Tibial nerve (tissue), 4 donors: ENCODE data around the gene MOB1A. TPM values are rescaled to one million over a fixed set of nuclear protein-coding genes. Genes with fewer than 3 reads are reported as not detected.

Experiments used
- DNase-seq, 2 donors: peaks; one replicate each; pipeline ENCODE4 v3.0.0-alpha.2; 2019; ENCODE audit warnings: low spot score in 2 of 2
- H3K27ac ChIP-seq, 4 donors: fragments of 200-600 bp; sonication (generic) in 3 of 4; one replicate each; pipeline ENCODE4 v1.5.1; 2017 to 2019; ENCODE audit warnings: mild to moderate bottlenecking in 1 of 4
- H3K27me3 ChIP-seq, 2 donors: fragments of 200-600 bp; sonication (generic) in 1 of 2; one replicate each; pipeline versions ENCODE4 v1.5.1 to v1.6.0; 2017 to 2019
- H3K36me3 ChIP-seq, 3 donors: fragments of 200-600 bp; sonication (generic); one replicate each; pipeline ENCODE4 v1.5.1; 2018 to 2019
- H3K4me1 ChIP-seq, 4 donors: fragments of 200-600 bp; sonication (generic) in 3 of 4; one replicate each; pipeline ENCODE4 v1.5.1; 2017 to 2019
- H3K4me3 ChIP-seq, 4 donors: fragments of 200-600 bp; sonication (generic) in 3 of 4; one replicate each; pipeline ENCODE4 v1.5.1; 2017 to 2019; ENCODE audit warnings: mild to moderate bottlenecking in 1 of 4, moderate library complexity in 1 of 4
- H3K9me3 ChIP-seq, 4 donors: fragments of 200-600 bp; sonication (generic) in 3 of 4; one replicate each; pipeline ENCODE4 v1.5.1; 2017 to 2019
- CTCF ChIP-seq, 5 experiments: fragments of 200-600 bp in 3 of 5; fragments of 450-650 bp in 2 of 5; sonication (generic) in 3 of 5; IDR thresholded peaks; one replicate each; pipeline ENCODE4 v1.5.1; 2016 to 2019; ENCODE audit warnings: antibody characterized with exemption in 5 of 5, mild to moderate bottlenecking in 3 of 5, moderate library complexity in 2 of 5
- EP300 ChIP-seq, 2 donors: sonication (generic); formaldehyde crosslinking; IDR thresholded peaks; one replicate each; pipeline ENCODE4 v1.6.1; 2017; ENCODE audit warnings: antibody characterized with exemption in 2 of 2, mild to moderate bottlenecking in 1 of 2
- POLR2A ChIP-seq, 2 donors: fragments of 450-650 bp; IDR thresholded peaks; one replicate each; pipeline ENCODE4 v1.6.1; 2017; ENCODE audit warnings: antibody characterized with exemption in 2 of 2, mild to moderate bottlenecking in 2 of 2, moderate library complexity in 2 of 2
- WGBS, 2 donors: methylation state at CpG; one replicate each; pipeline ENCODE4 v1.1.5; 2018; 5-methylcytosine and 5-hydroxymethylcytosine counted together
- total RNA-seq, 4 donors: library from RNA; depleted of rRNA; stranded (reverse); fragments of >200 nt; gene quantifications; one replicate each; pipeline ENCODE4 v1.1.0, GENCODE V29; 2016

Gene MOB1A
- total RNA-seq, 4 donors from 2014 or later = 55.3 to 69.9 (median 60.2) TPM

GRCh38 chr2:74119339-74119738, 59.3 kb downstream of the MOB1A start:
- Histone ChIP-seq H3K4me3 (peak overlapping the region in 1 of 4 donors; percentile 82), H3K27ac (no peak overlapping the region), H3K27me3 (no peaks in the 10 kb centered on the region), H3K4me1 (peaks cover 0 to 16% (median 2%) of the 10 kb centered on the region in 4 donors), H3K36me3 (peaks cover 0 to 8% (median 0%) of the 10 kb centered on the region in 3 donors), H3K9me3 (peaks cover 0 to 6% (median 0%) of the 10 kb centered on the region in 4 donors)
- TF ChIP-seq EP300 (IDR thresholded peaks at IDR 0.05) = no peak
- no peak for TF ChIP-seq POLR2A (IDR thresholded peaks at IDR 0.05)
- TF ChIP-seq CTCF (IDR thresholded peaks at IDR 0.05) = no peak
- DNase-seq = no peak

GRCh38 chr2:74111380-74111779, 67.3 kb downstream of the MOB1A start:
- no peak for DNase-seq
- no peaks in the 10 kb centered on the region for H3K4me1 ChIP-seq
- H3K27me3 ChIP-seq = no peaks in the 10 kb centered on the region
- no peaks in the 10 kb centered on the region for H3K9me3 ChIP-seq
- H3K4me3 ChIP-seq = no peak overlapping the region
- TF ChIP-seq EP300 (IDR thresholded peaks at IDR 0.05) (no peak), CTCF (IDR thresholded peaks at IDR 0.05) (no peak), POLR2A (IDR thresholded peaks at IDR 0.05) (no peak)
- no peak overlapping the region for H3K27ac ChIP-seq
- no peaks in the 10 kb centered on the region for H3K36me3 ChIP-seq

GRCh38 chr2:74110537-74110936, 68.1 kb downstream of the MOB1A start:
- Histone ChIP-seq H3K4me1 (no peaks in the 10 kb centered on the region), H3K9me3 (no peaks in the 10 kb centered on the region), H3K36me3 (no peaks in the 10 kb centered on the region), H3K27me3 (no peaks in the 10 kb centered on the region), H3K27ac (no peak overlapping the region), H3K4me3 (no peak overlapping the region)
- TF ChIP-seq CTCF (IDR thresholded peaks at IDR 0.05) (no peak), EP300 (IDR thresholded peaks at IDR 0.05) (no peak), POLR2A (IDR thresholded peaks at IDR 0.05) (no peak)
- DNase-seq = no peak
- 76 to 77% methylated on average over 3 of the region's 3 CpGs for WGBS, 2 donors

- Histone ChIP-seq H3K9me3 (no peaks in the 10 kb centered on the region), H3K4me3 (no peak overlapping the region), H3K4me1 (no peaks in the 10 kb centered on the region), H3K27me3 (no peaks in the 10 kb centered on the region), H3K27ac (no peak overlapping the region), H3K36me3 (peaks cover 0 to 6% (median 0%) of the 10 kb centered on the region in 3 donors)
- no peak for DNase-seq
- 81 to 82% methylated on average over 8 of the region's 8 CpGs for WGBS, 2 donors
- TF ChIP-seq CTCF (IDR thresholded peaks at IDR 0.05) (no peak), POLR2A (IDR thresholded peaks at IDR 0.05) (no peak), EP300 (IDR thresholded peaks at IDR 0.05) (no peak)
These were observed 69.1 kb downstream of the MOB1A start for GRCh38 chr2:74109551-74109950.

- Histone ChIP-seq H3K9me3 (no peaks in the 10 kb centered on the region), H3K4me3 (no peak overlapping the region), H3K27ac (no peak overlapping the region), H3K4me1 (no peaks in the 10 kb centered on the region), H3K27me3 (no peaks in the 10 kb centered on the region), H3K36me3 (peaks cover 0 to 20% (median 0%) of the 10 kb centered on the region in 3 donors)
- DNase-seq = no peak
- TF ChIP-seq EP300 (IDR thresholded peaks at IDR 0.05) = no peak
- no peak for TF ChIP-seq POLR2A (IDR thresholded peaks at IDR 0.05)
- TF ChIP-seq CTCF (IDR thresholded peaks at IDR 0.05) = no peak
- 56 to 61% methylated on average over 12 of the region's 12 CpGs for whole genome bisulfite sequencing, 2 donors
These were observed 71.6 kb downstream of the MOB1A start for GRCh38 chr2:74107071-74107470.
